ENCODE data around the gene CYB561D1. TPM values are rescaled to one million over a fixed set of nuclear protein-coding genes. Genes with fewer than 3 reads are reported as not detected.

Gene CYB561D1
- total and polyA plus RNA-seq, 4 donors = 1.3 to 2.8 (median 2.0) TPM

GRCh38 chr1:109548321-109549267 lies 54.7 kb downstream of the CYB561D1 start, which contains the start of gene GNAI3 (continued):
- TF ChIP-seq CTCF (IDR thresholded peaks at IDR 0.05; ENCODE audit: low read depth, low read length, missing input control) (no peak), REST (IDR thresholded peaks at IDR 0.05) (peak; percentile 82)

Other genes with a start within 250 kb of the CYB561D1 start
- 1 to 10 TPM; 1.5 to 1.6 TPM for gene CELSR2, start 244.6 kb upstream of the CYB561D1 start, total RNA-seq
- gene CELSR2, start 244.6 kb upstream of the CYB561D1 start, polyA plus RNA-seq = under 1 TPM; 0.73 to 0.78 TPM
- gene PSRC1, start 210.9 kb upstream of the CYB561D1 start, total RNA-seq = 1 to 10 TPM in 1 of 2 donors, under 1 TPM in 1; 0.25 to 2.6 TPM
- 1 to 10 TPM in 1 of 2 donors, under 1 TPM in 1; 0.76 to 1.4 TPM for gene PSRC1, start 210.9 kb upstream of the CYB561D1 start, polyA plus RNA-seq
- not detected for gene MYBPHL, start 187.1 kb upstream of the CYB561D1 start, total RNA-seq
- gene MYBPHL, start 187.1 kb upstream of the CYB561D1 start, polyA plus RNA-seq = not detected
- 10 to 100 TPM in 1 of 2 donors, 1 to 10 TPM in 1; 5.4 to 10.6 TPM for gene SORT1, start 96.2 kb upstream of the CYB561D1 start, total RNA-seq
- 1 to 10 TPM; 1.0 to 1.3 TPM for gene SORT1, start 96.2 kb upstream of the CYB561D1 start, polyA plus RNA-seq
- 10 to 100 TPM; 26.3 to 73.2 TPM for gene PSMA5, start 67.6 kb upstream of the CYB561D1 start, total RNA-seq
- 10 to 100 TPM; 62.5 to 88.6 TPM for gene PSMA5, start 67.6 kb upstream of the CYB561D1 start, polyA plus RNA-seq
- gene SYPL2, start 27.5 kb upstream of the CYB561D1 start, total RNA-seq = 1 to 10 TPM in 1 of 2 donors, under 1 TPM in 1; 0.14 to 4.4 TPM
- 1 to 10 TPM; 3.0 to 4.7 TPM for gene SYPL2, start 27.5 kb upstream of the CYB561D1 start, polyA plus RNA-seq
- 1 to 10 TPM in 1 of 2 donors, under 1 TPM in 1; 0.61 to 1.6 TPM for gene ATXN7L2, start 10.2 kb upstream of the CYB561D1 start, total RNA-seq
- 1 to 10 TPM; 1.0 to 1.7 TPM for gene ATXN7L2, start 10.2 kb upstream of the CYB561D1 start, polyA plus RNA-seq
- gene AMIGO1, start 15.6 kb downstream of the CYB561D1 start, total RNA-seq = 1 to 10 TPM in 1 of 2 donors, under 1 TPM in 1; 0.75 to 4.6 TPM
- 1 to 10 TPM; 1.7 to 2.0 TPM for gene AMIGO1, start 15.6 kb downstream of the CYB561D1 start, polyA plus RNA-seq
- not detected for gene GPR61, start 45.8 kb downstream of the CYB561D1 start, total RNA-seq
- gene GPR61, start 45.8 kb downstream of the CYB561D1 start, polyA plus RNA-seq = under 1 TPM in 1 of 2 donors, not detected in 1; 0.32 TPM
- 1 to 10 TPM; 6.4 to 6.5 TPM for gene GNAI3, start 54.5 kb downstream of the CYB561D1 start, total RNA-seq
- gene GNAI3, start 54.5 kb downstream of the CYB561D1 start, polyA plus RNA-seq = 1 to 10 TPM; 1.9 to 2.2 TPM
- gene GNAT2, start 125.5 kb downstream of the CYB561D1 start, total RNA-seq = under 1 TPM; 0.09 to 0.17 TPM
- under 1 TPM in 1 of 2 donors, not detected in 1; 0.17 TPM for gene GNAT2, start 125.5 kb downstream of the CYB561D1 start, polyA plus RNA-seq
- 10 to 100 TPM; 19.2 to 87.4 TPM for gene AMPD2, start 125.7 kb downstream of the CYB561D1 start, total RNA-seq
- 10 to 100 TPM; 20.2 to 25.2 TPM for gene AMPD2, start 125.7 kb downstream of the CYB561D1 start, polyA plus RNA-seq
- gene GSTM4, start 162.0 kb downstream of the CYB561D1 start, total RNA-seq = 10 to 100 TPM; 12.2 to 42.8 TPM
- gene GSTM4, start 162.0 kb downstream of the CYB561D1 start, polyA plus RNA-seq = 10 to 100 TPM; 25.5 to 36.2 TPM
- gene GSTM2, start 174.0 kb downstream of the CYB561D1 start, total RNA-seq = 10 to 100 TPM in 1 of 2 donors, 1 to 10 TPM in 1; 7.1 to 15.1 TPM
- 1 to 10 TPM; 7.4 to 8.4 TPM for gene GSTM2, start 174.0 kb downstream of the CYB561D1 start, polyA plus RNA-seq
- gene GSTM1, start 193.7 kb downstream of the CYB561D1 start, total RNA-seq = 100 to 1,000 TPM in 1 of 2 donors, 10 to 100 TPM in 1; 14.7 to 273 TPM
- 100 to 1,000 TPM; 221 to 341 TPM for gene GSTM1, start 193.7 kb downstream of the CYB561D1 start, polyA plus RNA-seq
- 1 to 10 TPM in 1 of 2 donors, under 1 TPM in 1; 0.59 to 1.3 TPM for gene GSTM5, start 218.2 kb downstream of the CYB561D1 start, total RNA-seq
- gene GSTM5, start 218.2 kb downstream of the CYB561D1 start, polyA plus RNA-seq = 1 to 10 TPM; 1.4 to 2.8 TPM
- gene GSTM3, start 246.9 kb downstream of the CYB561D1 start, total RNA-seq = 10 to 100 TPM in 1 of 2 donors, 1 to 10 TPM in 1; 6.9 to 39.8 TPM
- 10 to 100 TPM; 30.1 to 51.5 TPM for gene GSTM3, start 246.9 kb downstream of the CYB561D1 start, polyA plus RNA-seq